Measurements from ENCODE around the gene RPL10.

Gene RPL10

DNA sequence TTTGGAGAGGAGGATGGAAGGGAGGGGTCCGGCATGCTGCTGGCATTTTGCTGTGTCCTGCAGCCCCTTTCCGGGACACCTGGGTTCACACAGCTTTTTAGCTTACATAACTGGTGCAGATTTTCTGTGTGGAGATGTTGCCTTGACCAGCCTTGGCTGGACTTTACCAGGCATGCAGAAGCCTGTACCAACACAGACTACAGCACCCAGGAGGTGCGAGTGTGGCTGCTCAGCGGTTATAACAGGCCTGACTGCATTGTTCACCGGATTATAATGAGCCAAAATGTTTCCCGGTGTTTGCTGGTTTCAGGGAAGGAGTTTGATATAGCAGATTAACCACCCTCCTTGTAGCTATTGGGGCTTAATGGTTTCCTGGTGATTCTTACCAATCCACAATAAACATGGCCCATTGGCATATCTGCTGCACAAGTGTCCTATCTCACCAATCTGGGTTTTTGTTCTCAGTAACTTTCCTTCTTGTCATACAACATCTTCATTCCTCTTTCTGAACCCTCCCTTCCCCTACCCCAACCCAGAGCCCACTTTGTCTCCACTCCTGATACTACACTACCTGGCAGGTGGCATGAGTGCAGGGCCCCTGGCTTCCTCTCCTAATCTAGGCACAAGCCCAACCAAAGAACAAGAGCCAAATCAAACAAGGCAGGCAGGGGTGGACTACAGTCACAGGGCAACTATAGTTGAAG is 3.9 kb downstream of the RPL10 start:
- no peak for DNase-seq

DNA sequence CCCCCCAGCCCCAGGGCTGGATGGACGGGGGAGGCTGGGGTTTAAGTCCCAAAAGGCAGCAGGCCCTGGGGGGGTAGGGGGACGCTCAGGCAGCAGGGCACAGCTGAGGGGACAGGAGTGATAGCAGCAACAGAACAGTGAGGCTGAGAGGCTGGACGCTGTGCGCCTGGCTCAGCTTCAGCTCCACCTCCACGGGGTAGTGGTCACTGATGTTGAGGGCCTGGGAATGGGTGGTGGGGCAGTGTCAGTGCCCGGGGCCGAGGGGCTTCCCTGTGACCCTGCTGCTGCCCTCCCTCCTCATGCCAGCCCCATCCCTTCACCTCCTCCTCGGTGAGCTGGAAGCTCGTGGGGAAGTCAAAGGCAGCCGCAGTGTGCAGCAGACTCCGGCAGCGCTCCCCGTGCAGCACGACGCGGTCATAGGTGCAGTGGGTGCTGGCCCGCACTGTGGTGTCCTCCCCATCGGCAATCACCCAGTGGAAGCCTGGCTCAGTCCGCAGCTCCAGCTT is 4.5 kb downstream of the RPL10 start:
- no peak for DNase-seq

GRCh38 chrX:154403192-154403591 is 5.0 kb downstream of the RPL10 start:
- DNase-seq = no peak

GRCh38 chrX:154403858-154404257 is 5.7 kb downstream of the RPL10 start:
- DNase-seq = no peak

GRCh38 chrX:154404625-154405192 is 6.5 kb downstream of the RPL10 start:
- no peak for DNase-seq

GRCh38 chrX:154408659-154409221 is 10.6 kb downstream of the RPL10 start:
- no peak for DNase-seq

GRCh38 chrX:154409222-154409871 is 11.2 kb downstream of the RPL10 start, which contains the start of gene DNASE1L1:
DNASE1L1 (minus strand) TSS chrX:154409254; CDS start chrX:154405568, 3,686 bp downstream.
- DNase-seq = no peak

DNA sequence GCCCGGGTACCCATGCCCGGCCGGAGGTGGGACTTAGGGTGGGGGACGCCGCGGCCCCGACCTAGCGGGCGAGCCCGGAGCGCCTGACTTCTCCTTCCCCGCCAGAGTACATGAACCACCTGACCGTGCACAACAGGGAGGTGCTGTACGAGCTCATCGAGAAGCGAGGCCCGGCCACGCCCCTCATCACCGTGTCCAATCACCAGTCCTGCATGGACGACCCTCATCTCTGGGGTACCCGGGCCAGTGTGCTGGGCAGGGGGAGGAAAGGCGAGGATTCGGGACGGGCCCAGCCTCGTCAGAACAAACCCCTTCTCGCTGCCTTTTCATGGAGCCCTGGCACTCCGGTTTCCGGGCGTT is 13.8 kb downstream of the RPL10 start:
- DNase-seq = peak; percentile 69

DNA sequence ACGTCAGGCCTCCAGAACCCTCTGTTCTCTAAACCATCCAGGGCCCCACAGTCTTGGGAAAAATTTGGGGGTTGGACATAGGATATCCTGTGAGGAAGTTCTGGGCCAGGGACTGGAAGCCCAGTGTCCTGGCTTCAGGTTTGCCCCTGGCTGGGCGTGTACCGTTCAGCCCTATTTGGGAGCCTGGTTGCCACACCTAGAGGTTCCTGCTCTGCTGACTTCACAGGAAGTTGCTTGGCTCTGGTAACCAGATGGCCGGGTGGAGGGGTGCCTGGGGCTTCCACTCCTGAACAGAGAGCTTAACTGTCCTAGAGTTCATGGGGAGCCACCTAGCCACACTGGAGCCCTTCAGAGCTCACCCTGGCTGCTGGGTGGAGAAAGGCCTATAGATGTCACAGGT is 14.3 kb downstream of the RPL10 start:
- DNase-seq = no peak

- DNase-seq = no peak
Observed at GRCh38 chrX:154413142-154413541, 15.0 kb downstream of the RPL10 start.

DNA sequence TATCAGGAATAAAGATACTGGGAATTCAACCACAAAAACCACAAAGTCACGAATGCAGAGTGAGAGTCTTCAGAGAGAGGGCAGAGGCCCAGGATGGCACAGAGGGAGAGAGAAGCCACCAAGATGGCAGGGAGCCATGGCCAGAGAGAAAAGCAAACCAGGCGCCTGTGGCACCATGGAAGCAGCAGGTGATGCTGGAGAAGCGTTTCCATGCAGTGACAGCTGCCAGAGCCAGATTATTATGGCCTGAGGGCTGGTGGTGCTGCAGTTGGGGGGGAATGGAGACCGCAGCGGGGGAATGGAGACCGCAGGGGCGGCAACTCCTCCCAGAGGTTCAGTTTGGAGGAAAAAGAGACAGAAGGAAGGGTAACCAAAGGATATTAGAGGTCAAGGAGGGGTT is 19.0 kb downstream of the RPL10 start:
- no peak for DNase-seq

DNA sequence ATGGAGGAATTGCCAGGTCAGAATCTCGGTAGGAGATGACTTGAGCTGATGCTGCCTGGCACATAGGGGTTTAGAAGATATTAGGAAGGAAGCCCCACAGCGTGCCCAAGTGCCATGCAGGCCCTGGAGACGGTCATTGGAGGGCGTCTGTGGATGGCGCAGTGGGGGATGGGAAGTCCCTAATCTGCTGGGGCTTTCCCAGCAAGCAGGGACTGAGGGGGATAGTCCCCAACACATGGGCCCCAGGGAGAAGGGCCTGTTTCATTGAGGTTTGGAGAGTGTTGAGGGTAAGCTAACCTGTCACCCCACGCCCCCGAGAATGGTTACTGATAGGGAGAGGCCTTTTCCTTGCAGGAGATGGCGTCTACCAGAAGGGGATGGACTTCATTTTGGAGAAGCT is 21.0 kb downstream of the RPL10 start:
- DNase-seq = no peak

GRCh38 chrX:154419688-154420401 is 21.7 kb downstream of the RPL10 start:
- DNase-seq = no peak

- DNase-seq = no peak
Observed at GRCh38 chrX:154420402-154420756, 22.2 kb downstream of the RPL10 start.

- DNase-seq = no peak
Observed at GRCh38 chrX:154426916-154427770, 29.0 kb downstream of the RPL10 start.

DNA sequence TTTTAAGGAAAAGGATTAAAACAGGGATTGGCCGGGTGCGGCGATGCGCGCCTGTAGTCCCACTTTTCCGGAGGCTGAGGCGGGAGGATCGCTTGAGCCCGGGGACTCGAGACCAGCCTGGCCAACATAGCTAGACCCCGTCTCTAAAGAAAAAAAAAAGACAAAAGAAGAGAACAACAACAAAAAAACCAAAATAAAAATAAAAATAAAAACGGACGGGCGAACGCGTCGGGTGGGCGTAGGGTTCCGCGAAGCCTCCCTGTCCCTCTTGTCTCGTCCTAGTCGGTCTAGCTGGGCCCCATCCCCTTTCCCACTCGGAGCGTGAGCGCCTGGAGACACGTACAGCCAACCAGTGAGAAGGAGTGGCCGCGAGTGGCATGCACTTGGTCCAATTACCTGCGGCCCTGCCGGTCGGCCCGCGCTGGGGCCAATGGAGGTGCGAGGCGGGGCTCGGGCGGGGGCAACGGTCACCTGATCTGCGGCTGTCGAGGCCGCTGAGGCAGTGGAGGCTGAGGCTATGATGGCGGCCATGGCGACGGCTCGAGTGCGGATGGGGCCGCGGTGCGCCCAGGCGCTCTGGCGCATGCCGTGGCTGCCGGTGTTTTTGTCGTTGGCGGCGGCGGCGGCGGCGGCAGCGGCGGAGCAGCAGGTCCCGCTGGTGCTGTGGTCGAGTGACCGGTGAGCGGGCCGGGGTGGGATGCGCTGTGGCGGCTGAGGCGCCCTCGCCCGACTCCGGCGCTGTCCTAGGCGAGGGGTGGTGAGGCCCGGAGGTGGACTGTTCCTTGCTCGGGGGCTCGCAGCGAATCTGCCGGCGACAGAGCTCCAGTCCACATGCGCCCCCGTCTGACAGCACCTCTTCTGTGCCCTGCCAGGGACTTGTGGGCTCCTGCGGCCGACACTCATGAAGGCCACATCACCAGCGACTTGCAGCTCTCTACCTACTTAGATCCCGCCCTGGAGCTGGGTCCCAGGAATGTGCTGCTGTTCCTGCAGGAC is 30.3 kb downstream of the RPL10 start, which contains the start of gene ATP6AP1:
Gene ATP6AP1 (plus strand): TSS at position 502 of the 996 bp plus-strand sequence. CDS start 16 bp downstream, at position 518.
- peak; percentile 94 for DNase-seq

GRCh38 chrX:154429711-154430110 is 31.5 kb downstream of the RPL10 start:
- DNase-seq = no peak

GRCh38 chrX:154430479-154430878 is 32.3 kb downstream of the RPL10 start:
- no peak for DNase-seq

GRCh38 chrX:154430916-154431315 is 32.7 kb downstream of the RPL10 start:
- DNase-seq = no peak

DNA sequence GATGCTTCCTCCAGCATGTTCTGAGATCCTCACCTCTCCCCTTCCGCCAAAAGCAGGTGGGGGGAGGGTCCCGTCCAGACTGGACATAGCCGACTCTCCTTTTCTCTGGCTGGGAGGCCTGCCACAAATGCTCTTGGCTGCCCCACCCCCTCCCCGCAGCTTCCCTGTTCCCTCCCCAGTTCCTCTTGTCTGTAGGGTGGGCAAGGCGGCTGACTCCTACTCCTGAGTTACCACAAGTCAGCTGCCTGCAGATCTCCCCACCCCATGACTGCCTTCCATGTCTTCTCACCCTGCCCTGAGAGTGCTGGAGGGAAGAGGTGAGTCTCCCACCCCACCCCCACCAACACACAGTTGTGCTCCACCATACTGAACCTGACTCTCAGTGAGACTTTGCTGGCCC is 33.2 kb downstream of the RPL10 start:
- DNase-seq = no peak

DNA sequence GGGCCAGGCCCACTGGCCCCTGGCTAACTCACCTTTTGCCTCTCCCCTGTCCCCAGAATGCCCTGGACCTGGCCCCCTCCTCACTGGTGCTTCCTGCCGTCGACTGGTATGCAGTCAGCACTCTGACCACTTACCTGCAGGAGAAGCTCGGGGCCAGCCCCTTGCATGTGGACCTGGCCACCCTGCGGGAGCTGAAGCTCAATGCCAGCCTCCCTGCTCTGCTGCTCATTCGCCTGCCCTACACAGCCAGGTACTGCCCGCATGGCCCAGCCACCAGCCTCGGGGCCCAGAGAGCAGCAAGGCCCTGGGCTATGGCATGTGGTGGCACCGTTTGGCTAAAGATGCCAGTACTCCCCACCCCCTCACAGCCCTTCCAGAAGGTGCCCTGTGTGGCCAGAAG is 34.0 kb downstream of the RPL10 start:
- no peak for DNase-seq
